Right renal pelvis (tissue), 4 donors: ENCODE data around the gene MCEMP1. TPM values are rescaled to one million over a fixed set of nuclear protein-coding genes. Genes with fewer than 3 reads are reported as not detected.

ENCODE experiments used
- DNase-seq, 4 donors: peaks; one replicate each; pipeline ENCODE4 v3.0.0-alpha.2; 2013; ENCODE audit warnings: low read depth in 4 of 4, low spot score in 3 of 4, missing footprints in 1 of 4
- polyA plus RNA-seq, 4 donors: library from polyadenylated mRNA; unstranded; fragments of 120-200 nt; gene quantifications; one replicate each; pipeline ENCODE4 v1.2.1, GENCODE V29; 2013; ENCODE audit not compliant: insufficient read length in 4 of 4

MCEMP1 gene
- polyA plus RNA-seq = under 1 TPM; 0.11 to 0.66 (median 0.17) TPM

- no peak for DNase-seq
Observed at GRCh38 chr19:7676854-7677253, at the start of gene MCEMP1. MCEMP1 (plus strand) TSS chr19:7677090; CDS start chr19:7677121, 31 bp downstream.

DNA sequence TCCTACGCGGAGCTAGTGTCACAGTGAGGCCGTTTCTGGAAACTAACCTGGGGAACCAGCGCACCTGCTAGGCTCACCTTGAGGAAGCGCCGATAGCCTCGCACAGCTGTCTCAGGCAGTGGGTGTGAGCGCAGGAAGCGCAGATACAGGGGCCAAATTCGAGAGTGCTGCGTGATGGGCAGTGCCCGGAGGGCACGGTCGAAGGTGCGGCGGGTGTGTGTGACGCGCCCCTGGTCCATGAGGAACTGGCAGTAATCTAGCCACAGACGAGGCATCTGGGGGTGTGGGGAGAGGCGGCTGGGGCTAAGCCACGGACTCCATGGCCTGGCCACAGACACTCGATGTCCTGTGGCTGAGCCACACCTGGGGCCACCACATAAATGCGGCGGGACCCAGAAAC is 49.7 kb upstream of the MCEMP1 start:
- DNase-seq = no peak

DNA sequence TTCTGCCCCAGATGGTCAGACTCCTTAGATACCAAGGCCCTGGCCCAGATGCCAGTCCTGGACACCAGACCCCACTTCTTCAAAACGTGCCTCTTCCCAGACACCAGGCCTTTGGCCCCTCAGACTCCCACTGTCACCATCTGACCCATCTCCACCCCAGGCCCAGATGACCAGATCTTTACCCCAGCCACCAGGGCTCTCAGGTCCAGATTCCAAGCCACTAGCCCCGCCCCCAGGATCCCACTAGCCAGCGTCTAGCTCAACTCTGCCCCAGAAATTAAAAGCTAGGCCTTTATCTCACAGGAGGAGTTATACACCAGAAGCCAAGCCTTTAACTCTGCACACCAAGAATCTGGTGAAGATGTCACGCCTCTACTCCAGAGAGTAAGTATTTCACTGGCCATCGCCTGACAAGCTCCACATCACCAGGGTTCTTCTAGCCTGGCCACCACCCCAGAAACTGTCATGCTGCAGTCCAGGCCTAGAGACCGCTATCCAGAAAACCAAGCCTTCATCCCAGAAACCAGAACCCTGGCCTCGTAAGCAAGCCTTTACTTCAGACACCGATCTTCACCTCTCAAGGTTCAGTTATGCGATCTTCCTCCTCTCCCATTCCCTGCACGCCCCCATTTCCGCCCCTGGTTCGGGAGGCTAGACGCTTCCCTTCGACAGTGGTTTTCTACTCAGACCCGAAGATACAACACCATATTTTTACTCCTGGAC is 48.1 kb upstream of the MCEMP1 start:
- no peak for DNase-seq

GRCh38 chr19:7629347-7630054 is 47.4 kb upstream of the MCEMP1 start, which contains the start of the genes PET100 and XAB2:
PET100 (plus strand) TSS chr19:7629793; CDS start chr19:7629834, 41 bp downstream.
XAB2 (minus strand) TSS chr19:7629545; CDS start chr19:7629527, 18 bp downstream.
- peak; percentile 96 to 99 (median 98) for DNase-seq

DNA sequence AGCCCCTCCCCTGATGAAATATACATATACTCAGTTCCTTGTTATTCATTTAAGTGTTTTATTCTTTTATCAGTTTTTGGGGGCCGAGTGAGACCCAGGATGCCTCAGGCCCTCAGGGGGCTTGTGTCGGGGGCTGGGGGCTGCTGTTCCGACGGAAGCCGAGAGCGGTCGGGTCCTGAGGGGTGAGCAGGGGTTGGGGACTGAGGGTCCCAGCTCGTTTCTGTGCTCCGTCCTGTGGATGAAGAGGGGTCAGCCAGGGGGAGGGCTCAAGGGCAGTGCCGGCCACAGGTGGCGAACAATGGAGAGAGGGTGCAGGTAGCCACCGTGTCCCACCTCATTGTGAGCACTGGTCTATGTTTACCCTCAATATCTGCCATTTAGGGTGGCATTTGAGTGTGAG is 45.3 kb upstream of the MCEMP1 start:
- DNase-seq = no peak

DNA sequence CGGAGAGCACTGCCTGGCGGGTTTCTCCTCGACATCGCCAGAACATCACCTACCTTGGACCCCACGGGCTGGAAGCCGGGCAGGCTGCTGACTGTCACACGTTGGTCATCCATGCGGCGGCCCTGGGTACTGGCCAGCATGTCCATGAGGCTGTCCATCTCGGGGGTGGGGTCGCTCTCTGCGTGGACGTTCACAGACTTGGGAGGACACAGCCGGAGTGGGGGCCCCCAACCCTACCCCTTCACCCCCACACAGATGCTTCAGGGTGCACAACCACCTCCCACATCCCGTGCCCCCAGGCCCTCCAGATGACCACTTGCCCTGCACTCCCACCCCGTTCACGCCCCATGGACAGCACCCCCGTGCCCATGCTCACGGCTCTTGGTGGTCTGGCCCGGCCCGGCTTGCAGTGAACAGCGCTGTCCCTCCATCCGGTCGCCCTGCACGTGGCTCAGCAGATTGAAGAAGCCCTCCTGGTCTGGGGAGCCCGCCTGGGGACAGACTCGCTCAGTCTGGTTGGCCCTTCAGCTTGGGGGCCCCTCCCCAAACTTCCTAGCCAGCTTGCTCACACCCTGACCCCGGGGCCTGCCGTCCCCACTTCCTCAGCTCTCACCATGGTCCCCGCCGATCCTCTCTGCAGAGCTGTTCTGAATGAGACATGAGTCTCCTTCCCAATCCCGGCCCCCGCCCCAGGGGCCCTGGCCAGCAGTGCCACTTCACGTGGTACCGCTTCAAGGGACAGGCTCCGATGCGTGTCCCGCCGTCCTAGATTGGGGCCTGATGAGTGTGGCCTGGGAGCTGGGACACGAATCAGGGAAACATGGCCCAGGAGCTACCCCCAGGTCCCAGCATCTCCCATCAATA is 44.3 kb upstream of the MCEMP1 start:
- DNase-seq = no peak

DNA sequence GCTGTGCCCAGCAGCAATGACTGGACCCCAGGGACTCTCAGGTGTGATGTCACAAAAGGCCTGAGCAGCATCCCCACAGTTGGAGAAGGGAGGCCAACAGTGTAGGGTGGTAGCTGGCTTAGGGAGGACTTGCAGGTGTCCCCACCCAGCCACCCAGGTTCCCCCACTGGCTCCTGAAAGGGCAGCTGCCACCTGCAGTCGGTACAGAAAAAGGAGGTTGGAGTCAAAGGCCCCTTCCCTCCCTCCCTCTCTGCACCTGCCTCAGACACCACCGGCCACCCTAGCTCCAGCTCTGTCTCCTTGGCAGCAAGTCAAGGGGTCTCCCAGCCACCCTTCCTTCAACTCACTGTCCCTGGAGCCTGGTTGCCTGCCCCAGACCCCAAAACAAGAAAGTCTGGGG is 43.2 kb upstream of the MCEMP1 start, which contains the start of gene PCP2:
Gene PCP2, minus strand, starts transcription at position 22 of the 400 bp plus-strand sequence. CDS start 262 bp downstream, outside the sequence.
- no peak for DNase-seq

DNA sequence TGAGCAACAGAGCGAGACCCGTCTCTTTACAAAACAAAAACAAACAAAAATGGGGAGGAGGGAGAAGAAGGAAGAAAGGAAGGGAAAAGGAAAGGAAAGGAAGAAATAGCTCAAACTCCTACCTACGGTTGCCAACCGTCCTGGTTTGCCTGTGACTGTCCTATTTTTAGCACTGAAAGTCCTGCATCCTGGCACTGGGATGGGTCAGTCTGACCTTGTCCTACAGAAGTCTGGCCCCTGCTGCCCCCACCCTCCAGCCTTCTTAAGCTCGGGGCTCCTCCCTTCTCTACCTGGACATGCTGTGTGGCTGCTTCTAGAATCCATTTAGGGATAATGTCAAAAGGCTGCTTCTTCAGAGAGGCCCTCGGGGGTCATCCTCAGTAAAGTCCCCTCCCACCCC is 41.2 kb upstream of the MCEMP1 start:
- no peak for DNase-seq

- DNase-seq = no peak
Observed at GRCh38 chr19:7636317-7636690, 40.6 kb upstream of the MCEMP1 start.

- peak; percentile 32 to 52 (median 44) for DNase-seq
Observed at GRCh38 chr19:7636691-7637373, 40.1 kb upstream of the MCEMP1 start, which contains the start of gene STXBP2. STXBP2 (plus strand) TSS chr19:7637110; CDS start chr19:7637150, 40 bp downstream.

DNA sequence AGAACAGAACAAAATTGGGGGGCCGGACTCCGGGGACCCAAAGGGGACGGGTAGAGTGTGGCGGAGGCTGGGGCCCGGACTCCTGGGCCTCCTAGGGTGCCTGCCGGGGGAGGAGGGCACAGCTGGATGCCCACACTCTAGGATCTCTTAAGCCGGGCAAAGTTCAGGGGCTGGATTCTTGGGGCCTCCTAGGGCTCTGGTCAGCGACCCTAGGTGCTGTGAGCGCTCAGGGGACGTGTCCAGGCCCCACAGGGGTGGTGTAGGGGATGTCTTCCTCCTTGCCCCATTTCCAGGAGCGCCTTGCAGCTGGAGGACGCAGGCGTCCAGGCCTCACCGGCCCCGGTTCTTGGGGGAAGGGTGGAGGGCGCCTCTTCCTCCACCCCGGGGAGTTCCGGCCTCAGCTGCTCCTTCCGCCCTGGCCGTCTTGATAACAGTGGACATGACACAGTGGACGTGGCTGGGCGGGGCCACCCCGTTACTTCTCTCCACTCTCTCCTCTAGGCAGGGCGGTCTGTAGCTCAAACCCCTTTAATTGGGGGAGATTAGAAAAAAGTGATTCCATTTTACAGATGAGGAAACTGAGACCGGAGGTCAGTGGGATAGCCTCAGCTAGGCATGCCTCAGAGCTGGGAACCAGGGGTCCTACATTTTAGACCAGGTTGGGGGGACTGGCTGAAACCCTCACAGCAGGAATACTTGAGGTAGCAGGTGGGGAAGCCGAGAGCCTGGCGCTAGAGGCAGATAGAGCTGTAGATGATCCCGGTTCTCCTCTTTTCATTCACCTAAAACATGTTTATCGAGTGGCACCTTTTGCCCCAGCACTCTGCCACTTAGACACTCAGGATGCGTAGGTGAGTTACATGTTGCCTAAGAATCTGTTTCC is 39.3 kb upstream of the MCEMP1 start:
- DNase-seq = no peak

DNA sequence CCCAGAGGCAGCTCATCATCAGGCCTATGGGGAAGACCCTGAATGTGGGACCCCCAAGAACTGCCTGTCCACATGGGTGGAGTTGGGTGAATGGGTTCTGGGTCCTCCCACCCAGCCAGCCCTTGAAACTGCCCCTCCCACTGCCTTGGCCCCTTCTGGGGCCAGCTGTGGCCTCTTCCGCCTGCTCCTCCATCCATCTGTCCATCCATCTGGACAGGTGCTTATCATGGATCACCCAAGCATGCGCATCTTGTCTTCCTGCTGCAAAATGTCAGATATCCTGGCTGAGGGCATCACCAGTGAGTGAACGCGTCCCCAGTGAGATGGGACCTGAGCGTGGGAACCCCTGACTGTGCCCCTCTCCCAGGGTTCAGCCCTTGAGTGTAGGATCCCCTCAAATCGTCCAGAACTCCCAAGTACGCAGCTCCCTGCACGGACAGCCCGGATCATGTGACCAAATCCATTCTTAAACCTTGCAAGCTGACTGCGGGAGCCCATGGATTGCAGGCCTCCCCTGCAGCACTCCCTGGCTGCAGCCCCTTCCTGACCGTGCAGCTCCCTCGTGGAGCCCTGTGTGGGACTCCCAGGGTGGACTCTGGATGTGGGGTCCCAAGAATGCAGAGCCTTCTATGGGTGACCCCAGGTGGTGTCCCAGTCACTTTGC is 38.0 kb upstream of the MCEMP1 start:
- DNase-seq = no peak

GRCh38 chr19:7639863-7640348 is 37.0 kb upstream of the MCEMP1 start:
- no peak for DNase-seq

DNA sequence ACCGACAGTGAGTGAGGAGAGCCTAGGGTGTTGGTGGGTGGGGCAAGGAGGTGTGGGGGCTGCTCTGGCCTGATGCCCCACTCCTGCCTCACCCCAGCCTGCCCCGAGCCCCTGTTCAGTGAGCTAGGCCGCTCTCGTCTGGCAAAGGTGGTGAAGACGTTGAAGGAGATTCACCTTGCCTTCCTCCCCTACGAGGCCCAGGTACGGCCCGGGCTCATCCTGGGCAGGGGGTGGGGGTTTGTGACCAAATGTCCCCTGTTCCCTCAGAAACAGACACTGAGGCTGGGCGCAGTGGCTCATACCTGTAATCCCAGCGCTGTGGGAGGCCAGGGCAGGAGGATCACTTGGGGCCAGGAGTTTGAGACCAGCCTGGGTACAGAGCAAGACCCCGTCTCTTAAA is 36.1 kb upstream of the MCEMP1 start:
- no peak for DNase-seq

DNA sequence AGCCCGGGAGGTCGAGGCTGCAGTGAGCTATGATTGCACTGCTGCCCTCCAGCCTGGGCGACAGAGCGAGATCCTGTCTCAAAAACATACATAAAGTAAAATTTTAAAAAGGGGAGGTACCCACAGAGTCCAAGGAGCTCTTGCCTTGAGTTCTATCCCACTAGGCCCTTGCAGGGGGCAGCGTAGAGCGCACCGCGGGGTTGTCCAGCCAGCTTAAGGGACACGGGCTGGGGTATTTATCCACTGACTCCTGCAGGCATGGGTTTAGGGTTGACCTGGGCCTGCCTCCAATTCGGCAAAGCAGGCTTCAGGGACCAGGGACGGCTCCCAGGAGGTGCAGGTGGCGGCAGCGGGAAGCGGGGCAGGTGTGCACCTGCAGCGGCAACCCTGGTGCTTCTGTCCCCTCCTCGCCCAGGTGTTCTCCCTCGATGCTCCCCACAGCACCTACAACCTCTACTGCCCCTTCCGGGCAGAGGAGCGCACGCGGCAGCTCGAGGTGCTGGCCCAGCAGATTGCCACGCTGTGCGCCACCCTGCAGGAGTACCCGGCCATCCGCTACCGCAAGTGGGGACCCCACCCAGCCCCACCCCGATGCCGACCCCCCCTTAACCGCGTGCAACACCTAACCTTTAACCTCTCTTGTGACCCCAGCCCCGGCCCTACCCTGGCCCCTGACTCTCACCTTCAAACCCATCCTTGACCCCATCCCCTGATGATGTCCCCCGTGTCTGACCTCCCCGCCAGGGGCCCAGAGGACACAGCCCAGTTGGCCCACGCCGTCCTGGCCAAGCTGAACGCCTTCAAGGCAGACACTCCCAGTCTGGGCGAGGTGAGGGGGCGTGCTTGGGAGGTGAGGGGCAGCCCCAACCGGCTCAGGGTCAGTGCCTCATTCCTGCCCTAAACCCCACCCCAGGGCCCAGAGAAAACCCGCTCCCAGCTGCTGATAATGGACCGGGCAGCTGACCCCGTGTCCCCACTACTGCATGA is 35.3 kb upstream of the MCEMP1 start:
- DNase-seq = no peak

GRCh38 chr19:7642295-7643030 is 34.4 kb upstream of the MCEMP1 start:
- DNase-seq = no peak

- DNase-seq = no peak
Observed at GRCh38 chr19:7643031-7643415, 33.9 kb upstream of the MCEMP1 start.
